Stomach (tissue), 4 donors: Measurements from ENCODE around the gene MSL3B.

Source experiments
- EP300 ChIP-seq: sonication (generic); formaldehyde crosslinking; IDR thresholded peaks from one replicate; pipeline ENCODE4 v1.6.1; 2017; ENCODE audit warnings: antibody characterized with exemption
- POLR2A ChIP-seq, 4 donors: fragments of 450-650 bp; IDR thresholded peaks; one replicate each; pipeline ENCODE4 v1.6.1; 2016; ENCODE audit warnings: antibody characterized with exemption in 4 of 4, control low read depth in 2 of 4, mild to moderate bottlenecking in 1 of 4, moderate library complexity in 1 of 4
- POLR2AphosphoS5 ChIP-seq, 3 donors: sonication (generic); formaldehyde crosslinking; IDR thresholded peaks; one replicate each; pipeline ENCODE4 v1.6.1; 2016; ENCODE audit warnings: antibody characterized with exemption in 3 of 3
- TF ChIP-seq, protein P1 (sequence below), 7 experiments: fragments of 450-650 bp in 4 of 7; fragments of 200-600 bp in 3 of 7; sonication (generic) in 3 of 7; IDR thresholded peaks; one replicate each; pipeline ENCODE4 v1.5.1; 2016 to 2019; ENCODE audit warnings: antibody characterized with exemption in 7 of 7, control low read depth in 2 of 7, mild to moderate bottlenecking in 1 of 7

DNA sequence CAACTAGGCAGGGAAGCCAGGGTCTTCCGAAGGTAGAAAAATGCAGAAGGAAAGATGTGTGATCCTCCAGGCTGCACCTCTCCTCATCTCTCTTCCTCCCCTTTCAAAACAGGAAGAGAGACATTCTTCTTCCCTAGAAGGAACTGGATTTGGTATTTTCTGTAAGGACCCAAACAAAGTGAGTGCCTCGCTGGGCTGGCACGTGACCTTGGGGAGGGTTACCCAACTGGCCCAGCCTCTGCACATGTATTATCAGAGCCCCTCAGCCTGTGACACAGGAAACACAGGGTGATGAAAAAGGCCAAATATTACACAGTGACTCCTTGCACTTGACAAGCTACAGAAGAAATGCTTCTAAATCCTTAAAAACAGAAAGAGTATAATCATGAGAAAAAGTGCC lies 16.1 kb downstream of the MSL3B start:
- TF ChIP-seq, protein P1, sequence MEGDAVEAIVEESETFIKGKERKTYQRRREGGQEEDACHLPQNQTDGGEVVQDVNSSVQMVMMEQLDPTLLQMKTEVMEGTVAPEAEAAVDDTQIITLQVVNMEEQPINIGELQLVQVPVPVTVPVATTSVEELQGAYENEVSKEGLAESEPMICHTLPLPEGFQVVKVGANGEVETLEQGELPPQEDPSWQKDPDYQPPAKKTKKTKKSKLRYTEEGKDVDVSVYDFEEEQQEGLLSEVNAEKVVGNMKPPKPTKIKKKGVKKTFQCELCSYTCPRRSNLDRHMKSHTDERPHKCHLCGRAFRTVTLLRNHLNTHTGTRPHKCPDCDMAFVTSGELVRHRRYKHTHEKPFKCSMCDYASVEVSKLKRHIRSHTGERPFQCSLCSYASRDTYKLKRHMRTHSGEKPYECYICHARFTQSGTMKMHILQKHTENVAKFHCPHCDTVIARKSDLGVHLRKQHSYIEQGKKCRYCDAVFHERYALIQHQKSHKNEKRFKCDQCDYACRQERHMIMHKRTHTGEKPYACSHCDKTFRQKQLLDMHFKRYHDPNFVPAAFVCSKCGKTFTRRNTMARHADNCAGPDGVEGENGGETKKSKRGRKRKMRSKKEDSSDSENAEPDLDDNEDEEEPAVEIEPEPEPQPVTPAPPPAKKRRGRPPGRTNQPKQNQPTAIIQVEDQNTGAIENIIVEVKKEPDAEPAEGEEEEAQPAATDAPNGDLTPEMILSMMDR (IDR thresholded peaks at IDR 0.05): no peak
- TF ChIP-seq POLR2A (IDR thresholded peaks at IDR 0.05): no peak
- TF ChIP-seq EP300: no peak
- TF ChIP-seq POLR2AphosphoS5 (IDR thresholded peaks at IDR 0.05): no peak
